GM06990 (cell line): ENCODE measurements around the gene TP53I3.

Source experiments
- DNase-seq: peaks from one replicate; pipeline ENCODE4 v3.0.0-alpha.2; 2011; ENCODE audit not compliant: insufficient read length; ENCODE audit errors: extremely low read depth
- H3K27me3 ChIP-seq: replicated peaks from 2 replicates; pipeline ENCODE4 v1.6.0; 2011; ENCODE audit warnings: low read length; ENCODE audit not compliant: control insufficient read depth, insufficient read depth
- H3K36me3 ChIP-seq: 2 replicates; pipeline ENCODE4 v1.5.1; 2011; ENCODE audit warnings: low read length; ENCODE audit not compliant: control insufficient read depth, insufficient read depth
- H3K4me3 ChIP-seq: replicated peaks from 2 replicates; pipeline ENCODE4 v1.5.1; 2011; ENCODE audit warnings: low read depth, mild to moderate bottlenecking, control low read depth, low read length
- TF ChIP-seq, protein P1 (sequence below): IDR thresholded peaks from 2 replicates; pipeline ENCODE4 v1.5.1; 2011; ENCODE audit warnings: low read length, control low read depth, mild to moderate bottlenecking, inconsistent platforms; ENCODE audit not compliant: insufficient read depth, poor library complexity, severe bottlenecking

The TP53I3 gene

DNA sequence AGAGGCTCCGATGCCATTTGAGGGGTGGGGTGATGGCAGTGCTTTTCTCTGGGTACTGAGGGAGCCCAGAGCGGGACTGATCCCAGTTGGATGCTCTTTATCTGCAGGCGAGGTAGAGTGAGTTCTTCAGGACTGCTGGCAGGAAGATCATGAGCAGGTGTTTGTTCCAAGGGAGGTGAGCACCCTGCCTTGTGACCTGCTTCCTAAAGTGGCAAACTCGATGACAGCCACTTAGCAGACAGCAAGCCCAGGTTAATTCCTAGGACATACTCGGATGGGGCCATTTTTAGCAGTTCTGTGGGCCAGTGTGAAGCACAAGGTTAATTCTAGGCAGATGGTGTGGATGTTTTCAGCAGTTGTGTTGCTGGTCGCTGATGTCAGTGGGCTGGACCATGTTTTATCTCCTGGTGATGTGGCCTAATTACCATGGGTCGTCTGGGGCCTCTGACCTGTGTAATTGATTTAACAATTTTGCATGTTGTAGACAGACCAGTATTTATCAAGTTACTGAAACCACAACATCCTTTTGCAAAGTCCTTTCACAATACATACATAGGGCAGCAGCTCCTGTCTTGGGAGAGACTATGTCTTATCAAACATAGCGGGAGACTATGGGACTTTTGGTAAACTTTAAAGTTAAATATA is 30.1 kb downstream of the TP53I3 start:
- DNase-seq = no peak
- no peaks in the 10 kb centered on the region for H3K36me3 ChIP-seq
- TF ChIP-seq, protein P1, sequence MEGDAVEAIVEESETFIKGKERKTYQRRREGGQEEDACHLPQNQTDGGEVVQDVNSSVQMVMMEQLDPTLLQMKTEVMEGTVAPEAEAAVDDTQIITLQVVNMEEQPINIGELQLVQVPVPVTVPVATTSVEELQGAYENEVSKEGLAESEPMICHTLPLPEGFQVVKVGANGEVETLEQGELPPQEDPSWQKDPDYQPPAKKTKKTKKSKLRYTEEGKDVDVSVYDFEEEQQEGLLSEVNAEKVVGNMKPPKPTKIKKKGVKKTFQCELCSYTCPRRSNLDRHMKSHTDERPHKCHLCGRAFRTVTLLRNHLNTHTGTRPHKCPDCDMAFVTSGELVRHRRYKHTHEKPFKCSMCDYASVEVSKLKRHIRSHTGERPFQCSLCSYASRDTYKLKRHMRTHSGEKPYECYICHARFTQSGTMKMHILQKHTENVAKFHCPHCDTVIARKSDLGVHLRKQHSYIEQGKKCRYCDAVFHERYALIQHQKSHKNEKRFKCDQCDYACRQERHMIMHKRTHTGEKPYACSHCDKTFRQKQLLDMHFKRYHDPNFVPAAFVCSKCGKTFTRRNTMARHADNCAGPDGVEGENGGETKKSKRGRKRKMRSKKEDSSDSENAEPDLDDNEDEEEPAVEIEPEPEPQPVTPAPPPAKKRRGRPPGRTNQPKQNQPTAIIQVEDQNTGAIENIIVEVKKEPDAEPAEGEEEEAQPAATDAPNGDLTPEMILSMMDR = no peak
- no peak overlapping the region for H3K4me3 ChIP-seq
- no peaks in the 10 kb centered on the region for H3K27me3 ChIP-seq

DNA sequence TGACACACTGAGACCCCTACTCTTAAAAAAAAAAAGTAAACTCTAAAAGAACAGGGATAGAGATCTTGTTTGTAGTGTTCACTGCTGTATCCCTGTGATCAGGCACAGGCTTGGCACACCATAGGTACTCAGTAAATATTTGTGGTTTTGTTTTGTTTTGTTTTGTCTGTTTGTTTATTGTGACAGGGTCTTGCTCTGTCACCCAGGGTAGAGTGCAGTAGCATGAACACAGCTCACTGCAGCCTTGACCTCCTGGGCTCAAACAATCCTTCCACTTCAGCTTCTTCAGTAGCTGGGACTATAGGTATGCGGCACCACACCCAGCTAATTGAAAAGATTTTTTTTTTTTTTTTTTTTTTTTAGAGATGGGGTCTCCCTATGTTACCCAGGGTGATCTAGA is 31.7 kb downstream of the TP53I3 start:
- no peak for DNase-seq
- Histone ChIP-seq H3K4me3 (no peak overlapping the region), H3K27me3 (no peaks in the 10 kb centered on the region), H3K36me3 (no peaks in the 10 kb centered on the region)
- TF ChIP-seq, protein P1 = no peak

GRCh38 chr2:24051833-24052232 is 32.8 kb downstream of the TP53I3 start:
- H3K36me3 ChIP-seq = no peaks in the 10 kb centered on the region
- DNase-seq = no peak
- TF ChIP-seq, protein P1 = no peak
- H3K27me3 ChIP-seq = no peaks in the 10 kb centered on the region
- no peak overlapping the region for H3K4me3 ChIP-seq

- peak overlapping the region; percentile 70 for H3K4me3 ChIP-seq
- TF ChIP-seq, protein P1 = no peak
- peak; percentile 20 for DNase-seq
- H3K27me3 ChIP-seq = no peaks in the 10 kb centered on the region
- H3K36me3 ChIP-seq = no peaks in the 10 kb centered on the region
These were observed 34.3 kb downstream of the TP53I3 start for GRCh38 chr2:24050041-24050979.

DNA sequence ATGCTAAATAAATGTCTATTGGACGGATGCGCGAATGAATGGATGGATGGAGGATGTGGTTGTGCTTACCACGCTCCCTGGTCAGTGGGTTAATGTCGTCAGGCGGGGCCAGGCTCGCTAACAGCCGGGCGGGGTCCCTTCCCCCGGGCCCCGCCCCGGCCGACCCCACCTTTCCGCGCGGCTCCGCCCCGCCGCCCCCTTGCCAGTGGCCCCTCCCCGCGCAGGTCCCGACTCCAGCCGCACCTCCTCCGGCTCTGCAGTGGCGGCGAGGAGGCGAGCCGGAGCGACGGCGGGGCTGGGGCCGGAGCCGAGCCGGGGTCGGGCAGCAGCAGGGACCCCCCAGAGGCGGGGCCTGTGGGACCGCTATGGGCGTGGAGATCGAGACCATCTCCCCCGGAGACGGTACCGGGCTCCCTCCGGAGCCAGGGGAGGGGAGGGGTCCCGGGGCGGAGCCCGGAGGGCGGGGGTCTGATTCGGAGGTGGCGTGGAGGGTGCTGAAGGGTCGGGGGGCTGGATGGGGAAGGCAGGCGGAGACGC is 35.1 kb downstream of the TP53I3 start, which contains the start of gene FKBP1B:
Gene FKBP1B (plus strand): TSS at position 257 of the 537 bp plus-strand sequence. CDS start 109 bp downstream, at position 366.
- TF ChIP-seq, protein P1 = no peak
- no peaks in the 10 kb centered on the region for H3K36me3 ChIP-seq
- no peaks in the 10 kb centered on the region for H3K27me3 ChIP-seq
- peak within 1 kb of the TSS; percentile 70 for H3K4me3 ChIP-seq
- DNase-seq = peak; percentile 78
